C1 segment of cervical spinal cord (tissue), 14 donors: ENCODE measurements around the gene SCARF1.

Experiments used
- DNase-seq, 14 donors: peaks; one replicate each; lab custom pipeline; 2025; lab: John Stamatoyannopoulos, UW

Gene SCARF1

GRCh38 chr17:1648963-1649843, 3.7 kb upstream of the SCARF1 start:
- DNase-seq: peak; percentile 37 to 94 (median 86)

- peak in 3 of 14 donors; percentile 56 to 62 (median 58) for DNase-seq
These were observed 2.8 kb upstream of the SCARF1 start for GRCh38 chr17:1648173-1648962.

- DNase-seq: peak in 1 of 14 donors; percentile 36
These were observed 2.3 kb upstream of the SCARF1 start for GRCh38 chr17:1647802-1648171.

- no peak for DNase-seq
These were observed 805 bp upstream of the SCARF1 start for GRCh38 chr17:1646199-1646875.

- DNase-seq: no peak
These were observed 882 bp downstream of the SCARF1 start for GRCh38 chr17:1644493-1645206.

DNA sequence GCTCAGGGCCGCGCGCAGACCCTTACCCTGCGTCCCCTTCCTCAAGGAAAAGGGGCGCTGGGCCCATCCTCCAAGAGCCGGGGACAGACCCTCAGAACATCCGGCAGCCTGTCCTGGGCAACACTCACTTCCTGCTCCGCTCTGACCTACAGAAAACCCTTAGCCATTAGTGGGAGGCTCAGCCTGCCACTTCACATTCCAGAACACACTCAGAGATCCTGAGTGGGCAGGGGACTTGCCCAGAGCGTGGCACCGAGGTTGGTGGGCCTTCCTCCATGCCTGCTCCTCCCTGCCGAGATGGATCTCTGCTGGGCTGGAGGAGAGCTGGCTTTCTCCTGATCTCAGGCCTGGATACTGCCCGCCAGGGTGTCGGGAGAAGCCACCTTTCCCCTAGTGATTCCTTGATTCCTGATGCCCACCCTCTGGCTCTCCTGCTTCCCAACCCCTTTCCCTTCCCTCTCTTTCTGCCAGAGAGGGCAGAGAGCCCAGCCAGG, 1.5 kb downstream of the SCARF1 start:
- no peak for DNase-seq

- no peak for DNase-seq
These were observed 2.1 kb downstream of the SCARF1 start for GRCh38 chr17:1643293-1643998.

DNA sequence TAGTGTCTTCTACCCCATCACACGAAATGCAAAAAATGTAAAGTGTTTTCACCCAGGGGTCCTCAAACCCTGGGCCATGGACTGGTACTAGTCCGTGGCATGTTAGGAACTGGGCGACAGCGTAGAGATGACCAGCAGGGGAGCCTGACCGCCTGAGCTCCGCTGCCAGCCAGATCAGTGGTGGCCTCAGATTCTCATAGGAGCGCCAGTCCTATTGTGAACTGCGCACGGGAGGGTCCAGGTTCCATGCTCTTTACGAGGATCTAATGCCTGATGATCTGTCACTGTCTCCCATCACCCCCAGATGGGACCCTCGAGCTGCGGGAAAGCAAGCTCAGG, 4.5 kb downstream of the SCARF1 start:
- DNase-seq: no peak

DNA sequence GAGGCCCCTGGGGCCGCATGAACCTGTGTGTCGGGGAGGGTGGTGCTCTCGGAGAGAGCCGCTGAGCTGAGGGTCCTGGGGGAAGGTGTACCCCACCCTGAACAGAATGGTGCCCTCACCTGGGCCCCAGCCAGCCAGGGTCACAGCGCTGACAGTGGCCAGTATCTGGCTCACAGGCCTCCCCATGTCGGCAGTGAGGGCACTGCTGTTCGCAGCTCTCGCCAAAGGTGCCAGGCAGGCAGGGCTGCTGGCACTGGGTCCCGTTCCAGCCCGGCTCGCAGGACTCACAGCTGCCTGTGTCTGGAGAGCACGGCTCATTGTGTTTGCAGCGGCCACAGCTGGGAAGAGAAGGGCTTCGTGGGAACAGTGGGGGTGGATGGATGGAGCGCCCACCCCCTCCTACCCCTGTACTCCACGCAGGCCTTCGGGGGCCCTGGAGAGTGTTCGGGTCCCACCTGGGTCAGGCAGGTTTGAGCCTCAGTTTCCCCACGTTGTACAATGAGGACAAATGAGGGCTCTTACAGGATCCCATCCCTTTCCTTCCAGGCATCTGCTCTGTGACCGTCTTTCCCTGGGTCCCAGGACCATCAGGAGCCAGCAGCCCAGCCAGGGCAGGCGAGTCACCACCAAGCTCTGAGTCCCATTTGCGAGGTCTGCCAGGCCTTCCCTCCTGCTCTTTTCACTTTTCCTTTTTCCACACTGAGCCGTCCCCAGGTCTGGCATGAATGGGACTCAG, 5.0 kb downstream of the SCARF1 start:
- peak in 1 of 14 donors; percentile 45 for DNase-seq

GRCh38 chr17:1639549-1640180, 5.9 kb downstream of the SCARF1 start:
- DNase-seq: no peak

- DNase-seq: no peak
These were observed 6.8 kb downstream of the SCARF1 start for GRCh38 chr17:1638624-1639300.

DNA sequence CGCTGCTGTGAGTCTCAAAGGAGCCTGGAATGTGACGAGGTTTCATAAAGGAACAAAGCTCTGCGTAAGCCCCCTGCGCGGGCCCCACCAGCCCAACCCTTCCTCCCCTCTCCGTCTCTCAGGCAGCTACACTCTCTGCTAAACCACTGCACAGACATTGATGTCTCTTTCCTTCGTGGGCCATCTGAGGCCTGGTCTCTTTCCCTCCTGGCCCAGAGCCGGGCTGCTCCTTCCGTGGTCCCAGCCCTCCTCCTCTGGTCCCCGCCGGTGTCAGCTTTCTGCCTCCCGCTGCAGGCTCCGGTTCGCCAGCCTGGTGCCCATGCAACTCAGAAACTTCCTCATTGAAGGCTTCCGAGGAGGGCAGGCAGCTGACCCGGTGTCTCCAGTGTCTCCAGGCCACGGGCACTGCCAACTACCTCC, 7.4 kb downstream of the SCARF1 start:
- DNase-seq: peak in 3 of 14 donors; percentile 13 to 36 (median 23)

DNA sequence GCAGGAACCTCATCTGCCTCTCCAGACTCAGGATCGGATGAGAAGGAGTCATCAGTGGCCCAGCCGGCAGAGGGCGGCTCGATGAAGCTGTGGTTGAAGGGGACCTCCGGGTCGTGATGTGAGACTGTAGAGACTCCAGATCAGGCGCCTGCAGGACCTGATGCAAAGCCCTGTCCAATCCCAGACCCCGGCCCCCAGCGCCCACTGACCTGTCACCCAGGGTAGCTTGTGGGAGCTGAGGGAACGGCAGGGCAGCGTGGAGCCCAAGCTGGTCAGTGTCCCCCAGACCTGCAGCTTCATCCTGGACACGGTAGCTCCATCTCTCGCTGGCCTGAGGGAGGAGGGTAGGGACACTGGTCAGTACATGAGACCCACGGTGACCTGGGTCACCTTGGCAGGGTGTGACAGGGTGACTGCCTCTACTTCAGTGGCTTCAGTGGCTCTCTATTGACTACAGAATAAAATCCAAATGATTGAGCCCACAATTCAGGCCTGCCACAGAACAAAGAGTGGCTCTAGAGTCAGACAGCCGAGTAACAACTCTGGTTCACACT, 8.7 kb downstream of the SCARF1 start:
- DNase-seq: no peak

DNA sequence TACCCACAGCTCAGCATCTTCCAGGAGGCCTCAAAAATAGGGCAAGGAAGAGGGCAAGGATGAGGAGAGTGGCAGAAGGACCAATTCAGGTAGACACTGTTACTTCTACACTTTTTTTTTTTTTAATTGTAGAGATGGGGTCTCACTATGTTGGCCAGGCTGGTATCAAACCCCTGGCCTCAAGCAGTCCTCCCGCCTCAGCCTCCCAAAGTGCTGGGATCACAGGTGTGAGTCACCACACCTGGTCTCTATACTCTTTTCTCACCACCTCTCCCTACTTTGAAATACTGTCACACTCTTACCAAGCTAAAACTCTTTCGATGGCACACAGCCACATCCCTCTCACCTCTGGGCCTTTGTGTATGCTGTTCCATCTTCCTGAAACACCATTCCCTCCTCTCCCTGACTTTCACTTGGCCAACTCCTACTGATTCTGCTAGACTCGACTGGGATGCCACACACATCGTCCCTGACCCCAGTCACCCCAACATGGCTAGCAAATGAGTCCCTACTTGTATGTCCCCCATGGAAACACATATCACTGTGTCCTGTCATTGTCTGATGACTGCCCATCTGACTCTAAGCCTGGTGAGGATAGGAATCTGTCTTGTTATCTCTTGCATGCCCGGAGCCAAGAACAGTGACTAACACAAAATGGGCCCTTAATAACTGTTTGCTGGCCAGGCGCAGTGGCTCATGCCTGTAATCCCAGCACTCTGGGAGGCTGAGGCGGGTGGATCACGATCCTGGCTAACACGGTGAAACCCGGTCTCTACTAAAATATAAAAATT, 9.7 kb downstream of the SCARF1 start:
- DNase-seq: no peak

- DNase-seq: no peak
These were observed 10.5 kb downstream of the SCARF1 start for GRCh38 chr17:1634841-1635650.

DNA sequence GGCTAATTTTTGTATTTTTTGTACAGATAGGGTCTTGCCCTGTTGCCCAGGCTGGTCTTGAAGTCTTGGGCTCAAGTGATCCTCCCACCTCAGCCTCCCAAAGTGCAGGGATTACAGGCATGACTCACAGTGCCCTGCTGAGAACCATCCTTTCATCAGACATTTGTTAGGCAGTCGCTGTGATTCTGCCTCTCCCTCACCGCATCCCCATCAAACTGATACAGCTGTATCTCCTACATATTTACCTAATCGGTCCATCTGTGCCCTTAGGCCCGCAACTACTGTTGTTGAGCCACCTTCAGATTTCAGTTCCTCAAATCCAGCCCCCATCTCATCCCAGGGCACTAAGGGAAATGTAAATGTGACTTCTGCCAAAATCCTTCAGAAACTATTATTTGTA, 14.9 kb downstream of the SCARF1 start:
- DNase-seq: no peak
